HepG2 (cell line): ENCODE measurements around the gene CCDC85C. TPM values are rescaled to one million over a fixed set of nuclear protein-coding genes. Genes with fewer than 3 reads are reported as not detected.

Source experiments
- HNRNPL ChIP-seq: fragments of 200-400 bp; formaldehyde crosslinking; IDR thresholded peaks from 2 replicates; pipeline ENCODE4 v1.6.1; 2017; ENCODE audit warnings: mild to moderate bottlenecking, low read depth, low read length
- MAFF ChIP-seq: IDR thresholded peaks from 2 replicates; pipeline ENCODE4 v1.6.1; 2011; ENCODE audit warnings: low read depth, low read length, improper control_type of control experiment
- MZF1 ChIP-seq: sonication (generic); formaldehyde crosslinking; IDR thresholded peaks from 2 replicates; pipeline ENCODE4 v1.8.1; 2023; ENCODE audit warnings: mild to moderate bottlenecking, missing genetic modification reagents, borderline replicate concordance
- RBFOX2 ChIP-seq: fragments of 200-400 bp; formaldehyde crosslinking; IDR thresholded peaks from 2 replicates; pipeline ENCODE4 v1.6.1; 2017; ENCODE audit warnings: low read depth, mild to moderate bottlenecking, low read length
- SP5 ChIP-seq: IDR thresholded peaks from 2 replicates; pipeline ENCODE4 v1.6.1; 2016; ENCODE audit warnings: low read depth, borderline replicate concordance
- ZNF292 ChIP-seq: sonication (generic); formaldehyde crosslinking; IDR thresholded peaks from 2 replicates; pipeline ENCODE4 v1.8.1; 2022; ENCODE audit warnings: mild to moderate bottlenecking, low read depth, missing genetic modification reagents, borderline replicate concordance
- ZNF552 ChIP-seq: sonication (generic); formaldehyde crosslinking; IDR thresholded peaks from 2 replicates; pipeline ENCODE4 v1.9.0; 2022; ENCODE audit warnings: missing genetic modification reagents, mild to moderate bottlenecking, borderline replicate concordance
- ZNF564 ChIP-seq: sonication (generic); formaldehyde crosslinking; IDR thresholded peaks from 2 replicates; pipeline ENCODE4 v1.8.1; 2023; ENCODE audit warnings: mild to moderate bottlenecking, missing genetic modification reagents
- ZNF747 ChIP-seq: sonication (generic); formaldehyde crosslinking; IDR thresholded peaks from 2 replicates; pipeline ENCODE4 v1.8.1; 2023; ENCODE audit warnings: missing genetic modification reagents, mild to moderate bottlenecking, borderline replicate concordance
- ZNF777 ChIP-seq: sonication (generic); formaldehyde crosslinking; IDR thresholded peaks from 2 replicates; pipeline ENCODE4 v1.4.0; 2020; ENCODE audit warnings: missing genetic modification reagents
- polyA plus RNA-seq, 8 experiments: library from polyadenylated mRNA; depleted of rRNA in 3 of 8; stranded (reverse) in 7 of 8; unstranded in 1 of 8; fragments of >200 nt; fragmentation: Illumina TruSeq in 4 of 8; extraction: Trizol in 4 of 8; gene quantifications; 2 replicates each; pipeline versions ENCODE4 v1.2.1 to v1.2.3, GENCODE V29; 2011 to 2016; ENCODE audit warnings: low read depth in 4 of 8, missing spikeins in 1 of 8, mixed read lengths in 1 of 8; ENCODE audit not compliant: insufficient read depth in 1 of 8
- total RNA-seq, 5 experiments: library from RNA; depleted of rRNA; stranded (reverse); fragments of >200 nt; fragmentation: Illumina TruSeq; extraction: Trizol; gene quantifications; 2 replicates each; pipeline ENCODE4 v1.2.3, GENCODE V29; 2016; ENCODE audit warnings: low read depth in 1 of 5
- TF ChIP-seq, protein P1 (sequence below): sonication (generic); formaldehyde crosslinking; IDR thresholded peaks from 2 replicates; pipeline ENCODE4 v1.9.0; 2022; ENCODE audit warnings: low read depth, missing genetic modification reagents
- TF ChIP-seq, protein P2 (sequence below): sonication (generic); formaldehyde crosslinking; IDR thresholded peaks from 2 replicates; pipeline ENCODE4 v1.4.0; 2020; ENCODE audit warnings: missing genetic modification reagents
- TF ChIP-seq, protein P3 (sequence below): sonication (generic); formaldehyde crosslinking; IDR thresholded peaks from 2 replicates; pipeline ENCODE4 v1.8.0; 2022; ENCODE audit warnings: low read depth, missing genetic modification reagents
- TF ChIP-seq, protein P4 (sequence below): sonication (generic); formaldehyde crosslinking; IDR thresholded peaks from 2 replicates; pipeline ENCODE4 v1.4.0; 2020; ENCODE audit warnings: missing genetic modification reagents, borderline replicate concordance
- TF ChIP-seq, protein P5 (sequence below): sonication (generic); formaldehyde crosslinking; IDR thresholded peaks from 2 replicates; pipeline ENCODE4 v1.5.1; 2020; ENCODE audit warnings: missing genetic modification reagents, mild to moderate bottlenecking, borderline replicate concordance

The CCDC85C gene
- total and polyA plus RNA-seq, 2 of the 13 experiments (the other 11 are each of a cell fraction or from before 2014, with no cell fraction given) = 18.8 to 43.8 TPM

DNA sequence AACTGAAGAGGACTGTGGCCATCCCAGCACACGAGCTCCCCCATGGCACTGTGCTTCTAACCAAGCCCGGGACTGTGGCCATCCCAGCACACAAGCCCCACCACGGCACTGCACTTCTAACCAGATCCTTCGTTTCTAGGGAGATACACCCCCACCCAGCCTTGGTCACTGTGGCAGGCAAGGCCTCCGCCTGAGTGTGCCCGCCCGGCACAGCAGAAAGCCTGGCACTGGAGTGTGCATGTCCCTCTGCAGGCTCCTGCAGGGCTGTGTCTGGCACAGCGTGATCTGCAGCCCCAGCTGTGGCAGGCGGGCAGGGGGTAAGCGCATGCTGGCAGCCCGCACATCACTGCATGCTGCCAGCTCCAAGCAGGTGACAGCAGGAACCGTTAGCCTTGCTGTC, 49.8 kb downstream of the CCDC85C start (continued):
- TF ChIP-seq, protein P1, sequence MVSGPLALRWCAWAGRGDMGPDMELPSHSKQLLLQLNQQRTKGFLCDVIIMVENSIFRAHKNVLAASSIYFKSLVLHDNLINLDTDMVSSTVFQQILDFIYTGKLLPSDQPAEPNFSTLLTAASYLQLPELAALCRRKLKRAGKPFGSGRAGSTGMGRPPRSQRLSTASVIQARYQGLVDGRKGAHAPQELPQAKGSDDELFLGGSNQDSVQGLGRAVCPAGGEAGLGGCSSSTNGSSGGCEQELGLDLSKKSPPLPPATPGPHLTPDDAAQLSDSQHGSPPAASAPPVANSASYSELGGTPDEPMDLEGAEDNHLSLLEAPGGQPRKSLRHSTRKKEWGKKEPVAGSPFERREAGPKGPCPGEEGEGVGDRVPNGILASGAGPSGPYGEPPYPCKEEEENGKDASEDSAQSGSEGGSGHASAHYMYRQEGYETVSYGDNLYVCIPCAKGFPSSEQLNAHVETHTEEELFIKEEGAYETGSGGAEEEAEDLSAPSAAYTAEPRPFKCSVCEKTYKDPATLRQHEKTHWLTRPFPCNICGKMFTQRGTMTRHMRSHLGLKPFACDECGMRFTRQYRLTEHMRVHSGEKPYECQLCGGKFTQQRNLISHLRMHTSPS (CRISPR knock-in tag) = peak; percentile 64; the same call in 1 of the 2 replicates
- TF ChIP-seq MZF1 (CRISPR knock-in tag) = no peak
- TF ChIP-seq, protein P2, sequence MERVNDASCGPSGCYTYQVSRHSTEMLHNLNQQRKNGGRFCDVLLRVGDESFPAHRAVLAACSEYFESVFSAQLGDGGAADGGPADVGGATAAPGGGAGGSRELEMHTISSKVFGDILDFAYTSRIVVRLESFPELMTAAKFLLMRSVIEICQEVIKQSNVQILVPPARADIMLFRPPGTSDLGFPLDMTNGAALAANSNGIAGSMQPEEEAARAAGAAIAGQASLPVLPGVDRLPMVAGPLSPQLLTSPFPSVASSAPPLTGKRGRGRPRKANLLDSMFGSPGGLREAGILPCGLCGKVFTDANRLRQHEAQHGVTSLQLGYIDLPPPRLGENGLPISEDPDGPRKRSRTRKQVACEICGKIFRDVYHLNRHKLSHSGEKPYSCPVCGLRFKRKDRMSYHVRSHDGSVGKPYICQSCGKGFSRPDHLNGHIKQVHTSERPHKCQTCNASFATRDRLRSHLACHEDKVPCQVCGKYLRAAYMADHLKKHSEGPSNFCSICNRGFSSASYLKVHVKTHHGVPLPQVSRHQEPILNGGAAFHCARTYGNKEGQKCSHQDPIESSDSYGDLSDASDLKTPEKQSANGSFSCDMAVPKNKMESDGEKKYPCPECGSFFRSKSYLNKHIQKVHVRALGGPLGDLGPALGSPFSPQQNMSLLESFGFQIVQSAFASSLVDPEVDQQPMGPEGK (CRISPR knock-in tag) = no peak
- TF ChIP-seq, protein P3, sequence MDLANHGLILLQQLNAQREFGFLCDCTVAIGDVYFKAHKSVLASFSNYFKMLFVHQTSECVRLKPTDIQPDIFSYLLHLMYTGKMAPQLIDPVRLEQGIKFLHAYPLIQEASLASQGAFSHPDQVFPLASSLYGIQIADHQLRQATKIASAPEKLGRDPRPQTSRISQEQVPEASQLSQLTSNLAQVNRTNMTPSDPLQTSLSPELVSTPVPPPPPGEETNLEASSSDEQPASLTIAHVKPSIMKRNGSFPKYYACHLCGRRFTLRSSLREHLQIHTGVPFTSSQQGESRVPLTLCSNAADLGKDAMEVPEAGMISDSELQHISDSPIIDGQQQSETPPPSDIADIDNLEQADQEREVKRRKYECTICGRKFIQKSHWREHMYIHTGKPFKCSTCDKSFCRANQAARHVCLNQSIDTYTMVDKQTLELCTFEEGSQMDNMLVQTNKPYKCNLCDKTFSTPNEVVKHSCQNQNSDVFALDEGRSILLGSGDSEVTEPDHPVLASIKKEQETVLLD (CRISPR knock-in tag) = 0 out of 2 replicates have a peak, but pooled peaks have one; percentile 15
- TF ChIP-seq, protein P4, sequence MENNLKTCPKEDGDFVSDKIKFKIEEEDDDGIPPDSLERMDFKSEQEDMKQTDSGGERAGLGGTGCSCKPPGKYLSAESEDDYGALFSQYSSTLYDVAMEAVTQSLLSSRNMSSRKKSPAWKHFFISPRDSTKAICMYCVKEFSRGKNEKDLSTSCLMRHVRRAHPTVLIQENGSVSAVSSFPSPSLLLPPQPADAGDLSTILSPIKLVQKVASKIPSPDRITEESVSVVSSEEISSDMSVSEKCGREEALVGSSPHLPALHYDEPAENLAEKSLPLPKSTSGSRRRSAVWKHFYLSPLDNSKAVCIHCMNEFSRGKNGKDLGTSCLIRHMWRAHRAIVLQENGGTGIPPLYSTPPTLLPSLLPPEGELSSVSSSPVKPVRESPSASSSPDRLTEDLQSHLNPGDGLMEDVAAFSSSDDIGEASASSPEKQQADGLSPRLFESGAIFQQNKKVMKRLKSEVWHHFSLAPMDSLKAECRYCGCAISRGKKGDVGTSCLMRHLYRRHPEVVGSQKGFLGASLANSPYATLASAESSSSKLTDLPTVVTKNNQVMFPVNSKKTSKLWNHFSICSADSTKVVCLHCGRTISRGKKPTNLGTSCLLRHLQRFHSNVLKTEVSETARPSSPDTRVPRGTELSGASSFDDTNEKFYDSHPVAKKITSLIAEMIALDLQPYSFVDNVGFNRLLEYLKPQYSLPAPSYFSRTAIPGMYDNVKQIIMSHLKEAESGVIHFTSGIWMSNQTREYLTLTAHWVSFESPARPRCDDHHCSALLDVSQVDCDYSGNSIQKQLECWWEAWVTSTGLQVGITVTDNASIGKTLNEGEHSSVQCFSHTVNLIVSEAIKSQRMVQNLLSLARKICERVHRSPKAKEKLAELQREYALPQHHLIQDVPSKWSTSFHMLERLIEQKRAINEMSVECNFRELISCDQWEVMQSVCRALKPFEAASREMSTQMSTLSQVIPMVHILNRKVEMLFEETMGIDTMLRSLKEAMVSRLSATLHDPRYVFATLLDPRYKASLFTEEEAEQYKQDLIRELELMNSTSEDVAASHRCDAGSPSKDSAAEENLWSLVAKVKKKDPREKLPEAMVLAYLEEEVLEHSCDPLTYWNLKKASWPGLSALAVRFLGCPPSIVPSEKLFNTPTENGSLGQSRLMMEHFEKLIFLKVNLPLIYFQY (CRISPR knock-in tag) = no peak
- TF ChIP-seq ZNF747 = 0 out of 2 replicates have a peak, but pooled peaks have one; percentile 34
- peak; percentile 97 for TF ChIP-seq HNRNPL
- TF ChIP-seq SP5 (CRISPR knock-in tag) = no peak
- no peak for TF ChIP-seq ZNF564 (CRISPR knock-in tag)
- TF ChIP-seq ZNF292 (CRISPR knock-in tag) = peak; percentile 8; the same call in 1 of the 2 replicates
- no peak for TF ChIP-seq ZNF552
- TF ChIP-seq RBFOX2 = 0 out of 2 replicates have a peak, but pooled peaks have one; percentile 27
- TF ChIP-seq MAFF = no peak
- no peak for TF ChIP-seq ZNF777 (CRISPR knock-in tag)
- TF ChIP-seq, protein P5, sequence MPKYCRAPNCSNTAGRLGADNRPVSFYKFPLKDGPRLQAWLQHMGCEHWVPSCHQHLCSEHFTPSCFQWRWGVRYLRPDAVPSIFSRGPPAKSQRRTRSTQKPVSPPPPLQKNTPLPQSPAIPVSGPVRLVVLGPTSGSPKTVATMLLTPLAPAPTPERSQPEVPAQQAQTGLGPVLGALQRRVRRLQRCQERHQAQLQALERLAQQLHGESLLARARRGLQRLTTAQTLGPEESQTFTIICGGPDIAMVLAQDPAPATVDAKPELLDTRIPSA (CRISPR knock-in tag) = no peak
